ENCODE measurements around the gene TBL1Y.

The TBL1Y gene

GRCh38 chrY:7092836-7093235 is 182.3 kb downstream of the TBL1Y start:
- DNase-seq, result no peak

DNA sequence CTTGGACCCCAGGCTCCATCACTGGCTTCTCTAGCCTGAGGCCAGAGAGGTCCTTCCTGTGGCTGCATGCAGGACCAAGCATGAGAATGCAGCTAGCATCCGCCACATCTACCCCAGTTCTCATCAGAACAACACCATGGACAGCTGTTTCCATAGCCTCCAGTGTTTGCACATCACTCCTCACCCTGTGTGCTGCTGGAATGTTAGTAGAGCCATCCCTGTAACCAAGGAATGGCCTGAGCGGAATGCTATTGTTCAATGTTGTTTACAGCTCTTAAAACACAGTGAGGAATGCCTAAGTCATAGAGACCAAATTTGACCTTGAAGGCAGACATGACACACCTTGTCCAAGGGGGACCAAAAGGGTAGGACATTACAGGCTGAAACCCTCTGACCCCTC is 183.9 kb downstream of the TBL1Y start:
- DNase-seq, result no peak

DNA sequence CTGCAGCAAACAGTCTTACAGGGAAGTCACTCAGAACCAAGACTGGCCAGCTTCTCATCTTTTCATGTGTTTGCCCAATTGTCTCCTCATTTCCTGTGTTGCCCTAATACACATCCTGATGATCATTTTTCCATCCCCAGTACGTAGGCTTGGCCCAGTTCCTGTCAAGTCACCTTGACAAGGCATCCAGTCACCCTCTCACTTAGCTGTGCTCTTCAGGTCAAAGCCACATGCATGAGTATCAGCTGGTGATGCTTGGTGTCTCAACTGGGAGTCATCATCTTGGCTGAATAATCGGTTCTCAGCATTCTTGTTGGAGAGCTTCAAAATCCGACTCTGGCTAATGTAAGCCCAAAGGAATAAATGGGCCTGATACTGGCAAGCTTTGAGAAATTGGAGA is 186.5 kb downstream of the TBL1Y start:
- DNase-seq, result no peak

DNA sequence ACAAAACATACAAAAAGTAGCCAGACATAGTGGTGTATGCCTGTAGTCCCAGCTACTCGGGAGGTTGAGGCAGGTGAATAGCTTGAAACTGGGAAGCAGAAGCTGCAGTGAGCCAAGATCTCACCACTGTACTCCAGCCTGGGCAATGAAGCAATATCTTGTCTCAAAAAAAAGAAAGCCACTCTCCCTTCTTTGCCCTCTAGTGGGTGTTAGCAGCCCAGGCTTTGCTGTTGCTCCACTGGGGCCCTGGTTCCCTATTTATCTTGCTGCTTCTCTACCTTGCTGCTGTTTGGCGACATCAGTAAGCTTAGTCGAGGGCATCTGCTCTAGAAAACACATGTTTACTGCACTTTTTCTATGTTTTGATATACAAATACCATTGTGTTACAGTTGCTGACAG is 189.2 kb downstream of the TBL1Y start:
- DNase-seq, result no peak

GRCh38 chrY:7102680-7103079 is 192.2 kb downstream of the TBL1Y start:
- no peak for DNase-seq

GRCh38 chrY:7107179-7107578 is 196.7 kb downstream of the TBL1Y start:
- no peak for DNase-seq

GRCh38 chrY:7110086-7110485 is 199.6 kb downstream of the TBL1Y start:
- no peak for DNase-seq

- no peak for DNase-seq
Observed at GRCh38 chrY:7115871-7116270, 205.4 kb downstream of the TBL1Y start.

DNA sequence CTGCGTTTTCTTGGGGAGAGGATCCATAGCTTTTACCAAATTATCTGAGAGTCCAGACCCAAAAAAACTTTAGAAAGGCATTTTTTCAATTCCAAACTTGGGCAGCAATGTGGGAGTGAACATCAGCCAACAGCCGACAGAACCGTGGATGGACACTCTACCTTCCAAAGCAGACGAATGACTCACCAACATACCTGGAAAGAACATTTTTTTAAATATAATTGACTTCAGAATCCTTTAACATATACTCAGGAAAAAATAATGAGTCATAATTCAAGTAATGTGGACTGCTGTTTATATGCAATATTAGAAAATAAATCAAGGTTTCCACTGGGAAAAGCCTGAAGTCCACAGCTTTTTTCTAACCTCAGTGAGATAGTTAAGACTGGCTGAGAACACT is 211.7 kb downstream of the TBL1Y start:
- DNase-seq, result no peak

- DNase-seq, result no peak
Observed at GRCh38 chrY:7125136-7126056, 214.9 kb downstream of the TBL1Y start.

GRCh38 chrY:7128211-7128610 is 217.7 kb downstream of the TBL1Y start:
- DNase-seq, result no peak
